Erythroblast (primary cell): ENCODE measurements around the gene PSAT1.

ENCODE experiments used
- GATA1 ChIP-seq: IDR thresholded peaks from 2 replicates; pipeline ENCODE4 v1.6.1; 2011; ENCODE audit warnings: low read depth, mild to moderate bottlenecking, control low read depth, low read length, moderate library complexity
- POLR2A ChIP-seq: IDR thresholded peaks from 2 replicates; pipeline ENCODE4 v1.6.1; 2011; ENCODE audit warnings: mild to moderate bottlenecking, low read length

GRCh38 chr9:78357165-78357873 is 60.4 kb downstream of the PSAT1 start:
- TF ChIP-seq POLR2A (no peak), GATA1 (no peak)
